GM23338 (cell line): Measurements from ENCODE around the gene ARHGAP28. TPM values are rescaled to one million over a fixed set of nuclear protein-coding genes. Genes with fewer than 3 reads are reported as not detected.

ENCODE experiments used
- ATAC-seq: fragments of 200-7000 bp; cut with Tn5 transposase; 3 replicates; pipeline ENCODE4 v1.9.1; 2020
- DNase-seq: peaks from one replicate; pipeline ENCODE4 v3.0.0-alpha.2; 2015; ENCODE audit warnings: low spot score
- H2AFZ ChIP-seq: fragments of 200-600 bp; sonication (generic); 2 replicates; pipeline ENCODE4 v1.8.0; 2016; ENCODE audit warnings: antibody characterized with exemption, mild to moderate bottlenecking, moderate library complexity
- H3F3A ChIP-seq: fragments of 200-600 bp; sonication (generic); replicated peaks from 2 replicates; pipeline ENCODE4 v1.8.0; 2017; ENCODE audit warnings: antibody characterized with exemption, mixed run types, low read depth
- H3K27ac ChIP-seq: fragments of 200-600 bp; sonication (generic); 2 replicates; pipeline ENCODE4 v1.6.1; 2016; ENCODE audit warnings: low read depth
- H3K27me3 ChIP-seq: fragments of 200-600 bp; sonication (generic); 2 replicates; pipeline ENCODE4 v1.8.0; 2016; ENCODE audit warnings: mild to moderate bottlenecking, mixed run types, moderate library complexity; ENCODE audit not compliant: insufficient read depth
- H3K36me3 ChIP-seq: fragments of 200-600 bp; sonication (generic); 2 replicates; pipeline ENCODE4 v1.8.0; 2016; ENCODE audit warnings: mild to moderate bottlenecking; ENCODE audit not compliant: insufficient read depth
- H3K4me1 ChIP-seq: fragments of 200-600 bp; sonication (generic); 2 replicates; pipeline ENCODE4 v1.8.0; 2016; ENCODE audit warnings: mild to moderate bottlenecking, moderate library complexity; ENCODE audit not compliant: insufficient read depth
- H3K4me2 ChIP-seq: fragments of 200-600 bp; sonication (generic); 2 replicates; pipeline ENCODE4 v1.7.1; 2017; ENCODE audit warnings: mixed run types
- H3K4me3 ChIP-seq: fragments of 200-600 bp; sonication (generic); 2 replicates; pipeline ENCODE4 v1.6.1; 2016; ENCODE audit warnings: mixed run types
- H3K79me2 ChIP-seq: fragments of 200-600 bp; sonication (generic); replicated peaks from 2 replicates; pipeline ENCODE4 v1.8.0; 2017; ENCODE audit warnings: mild to moderate bottlenecking; ENCODE audit not compliant: insufficient read depth
- H3K9me2 ChIP-seq: fragments of 200-600 bp; sonication (generic); 2 replicates; pipeline ENCODE4 v1.8.0; 2017; ENCODE audit not compliant: insufficient read depth
- H4K20me1 ChIP-seq: fragments of 200-600 bp; sonication (generic); replicated peaks from 2 replicates; pipeline ENCODE4 v1.8.0; 2017; ENCODE audit warnings: mild to moderate bottlenecking; ENCODE audit not compliant: insufficient read depth
- H3K27ac Mint-ChIP-seq: 2 replicates; pipeline ENCODE4 v1.8.0; 2020; ENCODE audit warnings: inconsistent platforms, mild to moderate bottlenecking, moderate library complexity, mixed read lengths
- H3K27me3 Mint-ChIP-seq: 3 replicates; pipeline ENCODE4 v1.8.0; 2022; ENCODE audit warnings: low read depth, mild to moderate bottlenecking, moderate library complexity, mixed read lengths, inconsistent platforms; ENCODE audit not compliant: insufficient read depth, poor library complexity
- H3K36me3 Mint-ChIP-seq: 3 replicates; pipeline ENCODE4 v1.8.0; 2021; ENCODE audit warnings: low read depth, mild to moderate bottlenecking, inconsistent platforms, moderate library complexity, mixed read lengths
- H3K4me1 Mint-ChIP-seq: 3 replicates; pipeline ENCODE4 v1.8.0; 2020; ENCODE audit warnings: mild to moderate bottlenecking, inconsistent platforms, mixed read lengths
- H3K4me3 Mint-ChIP-seq: 3 replicates; pipeline ENCODE4 v1.8.0; 2021; ENCODE audit warnings: moderate library complexity, mild to moderate bottlenecking, inconsistent platforms, mixed read lengths
- H3K9me3 Mint-ChIP-seq: 3 replicates; pipeline ENCODE4 v1.8.0; 2020; ENCODE audit warnings: moderate library complexity, mild to moderate bottlenecking, inconsistent platforms, mixed read lengths
- EZH2 ChIP-seq: fragments of 200-600 bp; sonication (generic); IDR thresholded peaks from one replicate; pipeline ENCODE4 v1.8.0; 2017; ENCODE audit warnings: antibody characterized with exemption, mild to moderate bottlenecking, low read depth; ENCODE audit not compliant: unreplicated experiment
- EZH2phosphoT487 ChIP-seq: fragments of 200-600 bp; sonication (generic); IDR thresholded peaks from one replicate; pipeline ENCODE4 v1.8.1; 2018; ENCODE audit warnings: antibody characterized with exemption; ENCODE audit not compliant: unreplicated experiment
- JUNB ChIP-seq: IDR thresholded peaks from one replicate; pipeline ENCODE4 v1.6.1; 2016; ENCODE audit warnings: antibody characterized with exemption; ENCODE audit not compliant: unreplicated experiment
- POLR2AphosphoS5 ChIP-seq: IDR thresholded peaks from 2 replicates; pipeline ENCODE4 v1.6.1; 2016; ENCODE audit warnings: antibody characterized with exemption, low read depth
- STAT1 ChIP-seq: IDR thresholded peaks from one replicate; pipeline ENCODE4 v1.6.1; 2016; ENCODE audit warnings: antibody characterized with exemption; ENCODE audit not compliant: unreplicated experiment
- ZNF114 ChIP-seq: fragments of 250-450 bp; sonication (Bioruptor Pico); IDR thresholded peaks from 2 replicates; pipeline ENCODE4 v1.5.0; 2020; ENCODE audit warnings: mild to moderate bottlenecking, moderate library complexity
- ZNF331 ChIP-seq: fragments of 250-450 bp; sonication (Bioruptor Pico); IDR thresholded peaks from 2 replicates; pipeline ENCODE4 v1.5.0; 2020; ENCODE audit warnings: low read depth, mild to moderate bottlenecking, moderate library complexity
- polyA plus RNA-seq: library from polyadenylated mRNA; unstranded; fragments of >200 nt; fragmentation: Nextera tagmentation; extraction: Ambion mirVana; gene quantifications from 2 replicates; pipeline ENCODE4 v1.2.1, GENCODE V29; 2016
- total RNA-seq: library from RNA; depleted of rRNA; stranded (reverse); fragments of >200 nt; shearing (Covaris generic); gene quantifications from 2 replicates; pipeline ENCODE4 v1.2.3, GENCODE V29; 2014
- TF ChIP-seq, protein P1 (sequence below), 2 experiments: fragments of 200-600 bp in 1 of 2; sonication (generic) in 1 of 2; conservative IDR thresholded peaks; 2 replicates each; pipeline versions ENCODE4 v1.5.1 to v1.6.1; 2016 to 2017; ENCODE audit warnings: antibody characterized with exemption in 2 of 2, low read depth in 2 of 2, mild to moderate bottlenecking in 2 of 2, moderate library complexity in 1 of 2
- TF ChIP-seq, protein P2 (sequence below): fragments of 250-450 bp; sonication (Bioruptor Pico); IDR thresholded peaks from 2 replicates; pipeline ENCODE4 v1.5.0; 2020; ENCODE audit warnings: mild to moderate bottlenecking, moderate library complexity

ARHGAP28 gene
- total and polyA plus RNA-seq, 2 experiments from 2014 or later, result 2.8 to 9.6 TPM

DNA sequence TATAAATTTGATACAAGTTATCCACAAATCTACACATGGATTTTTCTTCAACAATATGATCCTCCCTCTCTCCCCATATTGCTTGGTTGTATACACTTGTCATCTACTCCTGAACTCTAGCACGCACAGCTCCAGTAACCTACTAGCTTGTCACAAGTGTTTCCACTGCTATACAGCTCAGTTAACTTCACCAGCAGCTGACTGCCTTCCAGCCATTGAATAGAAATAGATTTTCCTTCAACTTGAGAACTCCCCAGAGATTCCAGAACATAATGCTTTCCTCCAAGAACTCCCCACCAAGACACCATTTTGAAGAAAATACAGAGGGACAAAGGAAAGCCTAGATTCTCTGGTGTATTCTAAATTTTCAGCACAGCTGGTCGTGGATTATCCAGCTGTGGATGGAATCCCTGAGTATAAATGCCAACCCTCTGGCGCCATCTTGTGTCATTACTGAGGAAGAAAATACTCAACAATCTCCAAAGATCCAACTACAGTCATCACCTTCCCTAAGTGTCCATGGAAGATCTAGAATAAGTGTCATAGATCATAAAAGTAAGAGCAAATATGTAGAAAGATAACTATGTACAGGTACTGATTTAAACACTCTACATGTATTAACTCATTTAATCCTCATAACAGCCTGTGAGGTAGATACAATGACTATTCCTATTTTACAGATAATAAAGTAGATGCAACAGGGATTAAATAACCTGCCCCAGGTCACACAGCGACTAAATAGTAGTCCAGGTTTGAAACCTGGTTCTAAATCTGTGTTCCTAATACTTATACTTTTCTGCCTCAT, 156.7 kb downstream of the ARHGAP28 start:
- H3K4me1 ChIP-seq, result peaks cover 1% of the 10 kb centered on the region
- H3K9me2 ChIP-seq, result no peaks in the 10 kb centered on the region; the same call in 1 of the 2 replicates
- H3K27ac Mint-ChIP-seq, result peak overlapping the region; percentile 51; the same call in 1 of the 2 replicates
- no peaks in the 10 kb centered on the region for H3K79me2 ChIP-seq
- H3K27ac ChIP-seq, result no peak overlapping the region
- H3K36me3 Mint-ChIP-seq, result peaks cover 12% of the 10 kb centered on the region; the same call in 2 of the 3 replicates
- H3K4me2 ChIP-seq, result no peak overlapping the region
- DNase-seq (peak; percentile 77), ATAC-seq (peak; percentile 79)
- TF ChIP-seq, protein P1, sequence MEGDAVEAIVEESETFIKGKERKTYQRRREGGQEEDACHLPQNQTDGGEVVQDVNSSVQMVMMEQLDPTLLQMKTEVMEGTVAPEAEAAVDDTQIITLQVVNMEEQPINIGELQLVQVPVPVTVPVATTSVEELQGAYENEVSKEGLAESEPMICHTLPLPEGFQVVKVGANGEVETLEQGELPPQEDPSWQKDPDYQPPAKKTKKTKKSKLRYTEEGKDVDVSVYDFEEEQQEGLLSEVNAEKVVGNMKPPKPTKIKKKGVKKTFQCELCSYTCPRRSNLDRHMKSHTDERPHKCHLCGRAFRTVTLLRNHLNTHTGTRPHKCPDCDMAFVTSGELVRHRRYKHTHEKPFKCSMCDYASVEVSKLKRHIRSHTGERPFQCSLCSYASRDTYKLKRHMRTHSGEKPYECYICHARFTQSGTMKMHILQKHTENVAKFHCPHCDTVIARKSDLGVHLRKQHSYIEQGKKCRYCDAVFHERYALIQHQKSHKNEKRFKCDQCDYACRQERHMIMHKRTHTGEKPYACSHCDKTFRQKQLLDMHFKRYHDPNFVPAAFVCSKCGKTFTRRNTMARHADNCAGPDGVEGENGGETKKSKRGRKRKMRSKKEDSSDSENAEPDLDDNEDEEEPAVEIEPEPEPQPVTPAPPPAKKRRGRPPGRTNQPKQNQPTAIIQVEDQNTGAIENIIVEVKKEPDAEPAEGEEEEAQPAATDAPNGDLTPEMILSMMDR (conservative IDR thresholded peaks at IDR 0.05; ENCODE audit: low read depth in 2 of 2), result peak; percentile 84 to 89
- no peak for TF ChIP-seq JUNB
- no peaks in the 10 kb centered on the region for H3K27me3 ChIP-seq
- H3K27me3 Mint-ChIP-seq, result no peaks in the 10 kb centered on the region
- peaks cover 16% of the 10 kb centered on the region; the same call in 2 of the 3 replicates for H3K4me1 Mint-ChIP-seq
- no peaks in the 10 kb centered on the region for H3F3A ChIP-seq
- no peak overlapping the region for H2AFZ ChIP-seq
- H3K4me3 Mint-ChIP-seq, result no peak overlapping the region
- H4K20me1 ChIP-seq, result no peaks in the 10 kb centered on the region
- no peaks in the 10 kb centered on the region for H3K36me3 ChIP-seq
- H3K9me3 Mint-ChIP-seq, result no peaks in the 10 kb centered on the region
- H3K4me3 ChIP-seq, result no peak overlapping the region

GRCh38 chr18:6886797-6887330, 157.3 kb downstream of the ARHGAP28 start:
- Histone ChIP-seq H4K20me1 (no peaks in the 10 kb centered on the region), H3K4me2 (no peak overlapping the region), H3F3A (no peaks in the 10 kb centered on the region), H3K4me3 (no peak overlapping the region), H3K27me3 (no peaks in the 10 kb centered on the region), H2AFZ (no peak overlapping the region), H3K36me3 (no peaks in the 10 kb centered on the region), H3K27ac (no peak overlapping the region), H3K9me2 (no peaks in the 10 kb centered on the region; the same call in 1 of the 2 replicates), H3K4me1 (no peaks in the 10 kb centered on the region), H3K79me2 (no peaks in the 10 kb centered on the region)
- H3K9me3 Mint-ChIP-seq, result no peaks in the 10 kb centered on the region
- no peak overlapping the region for H3K27ac Mint-ChIP-seq
- H3K4me1 Mint-ChIP-seq, result peaks cover 12% of the 10 kb centered on the region; the same call in 2 of the 3 replicates
- DNase-seq (no peak), ATAC-seq (no peak)
- H3K27me3 Mint-ChIP-seq, result no peaks in the 10 kb centered on the region
- H3K4me3 Mint-ChIP-seq, result no peak overlapping the region
- peaks cover 12% of the 10 kb centered on the region; the same call in 2 of the 3 replicates for H3K36me3 Mint-ChIP-seq
- no peak for TF ChIP-seq EZH2phosphoT487
- no peak for TF ChIP-seq POLR2AphosphoS5
- TF ChIP-seq ZNF114 (CRISPR knock-in tag), result no peak
- TF ChIP-seq, protein P1 (conservative IDR thresholded peaks at IDR 0.05; ENCODE audit: low read depth in 2 of 2), result no peak
- no peak for TF ChIP-seq STAT1
- no peak for TF ChIP-seq EZH2
- no peak for TF ChIP-seq ZNF331
- TF ChIP-seq, protein P2, sequence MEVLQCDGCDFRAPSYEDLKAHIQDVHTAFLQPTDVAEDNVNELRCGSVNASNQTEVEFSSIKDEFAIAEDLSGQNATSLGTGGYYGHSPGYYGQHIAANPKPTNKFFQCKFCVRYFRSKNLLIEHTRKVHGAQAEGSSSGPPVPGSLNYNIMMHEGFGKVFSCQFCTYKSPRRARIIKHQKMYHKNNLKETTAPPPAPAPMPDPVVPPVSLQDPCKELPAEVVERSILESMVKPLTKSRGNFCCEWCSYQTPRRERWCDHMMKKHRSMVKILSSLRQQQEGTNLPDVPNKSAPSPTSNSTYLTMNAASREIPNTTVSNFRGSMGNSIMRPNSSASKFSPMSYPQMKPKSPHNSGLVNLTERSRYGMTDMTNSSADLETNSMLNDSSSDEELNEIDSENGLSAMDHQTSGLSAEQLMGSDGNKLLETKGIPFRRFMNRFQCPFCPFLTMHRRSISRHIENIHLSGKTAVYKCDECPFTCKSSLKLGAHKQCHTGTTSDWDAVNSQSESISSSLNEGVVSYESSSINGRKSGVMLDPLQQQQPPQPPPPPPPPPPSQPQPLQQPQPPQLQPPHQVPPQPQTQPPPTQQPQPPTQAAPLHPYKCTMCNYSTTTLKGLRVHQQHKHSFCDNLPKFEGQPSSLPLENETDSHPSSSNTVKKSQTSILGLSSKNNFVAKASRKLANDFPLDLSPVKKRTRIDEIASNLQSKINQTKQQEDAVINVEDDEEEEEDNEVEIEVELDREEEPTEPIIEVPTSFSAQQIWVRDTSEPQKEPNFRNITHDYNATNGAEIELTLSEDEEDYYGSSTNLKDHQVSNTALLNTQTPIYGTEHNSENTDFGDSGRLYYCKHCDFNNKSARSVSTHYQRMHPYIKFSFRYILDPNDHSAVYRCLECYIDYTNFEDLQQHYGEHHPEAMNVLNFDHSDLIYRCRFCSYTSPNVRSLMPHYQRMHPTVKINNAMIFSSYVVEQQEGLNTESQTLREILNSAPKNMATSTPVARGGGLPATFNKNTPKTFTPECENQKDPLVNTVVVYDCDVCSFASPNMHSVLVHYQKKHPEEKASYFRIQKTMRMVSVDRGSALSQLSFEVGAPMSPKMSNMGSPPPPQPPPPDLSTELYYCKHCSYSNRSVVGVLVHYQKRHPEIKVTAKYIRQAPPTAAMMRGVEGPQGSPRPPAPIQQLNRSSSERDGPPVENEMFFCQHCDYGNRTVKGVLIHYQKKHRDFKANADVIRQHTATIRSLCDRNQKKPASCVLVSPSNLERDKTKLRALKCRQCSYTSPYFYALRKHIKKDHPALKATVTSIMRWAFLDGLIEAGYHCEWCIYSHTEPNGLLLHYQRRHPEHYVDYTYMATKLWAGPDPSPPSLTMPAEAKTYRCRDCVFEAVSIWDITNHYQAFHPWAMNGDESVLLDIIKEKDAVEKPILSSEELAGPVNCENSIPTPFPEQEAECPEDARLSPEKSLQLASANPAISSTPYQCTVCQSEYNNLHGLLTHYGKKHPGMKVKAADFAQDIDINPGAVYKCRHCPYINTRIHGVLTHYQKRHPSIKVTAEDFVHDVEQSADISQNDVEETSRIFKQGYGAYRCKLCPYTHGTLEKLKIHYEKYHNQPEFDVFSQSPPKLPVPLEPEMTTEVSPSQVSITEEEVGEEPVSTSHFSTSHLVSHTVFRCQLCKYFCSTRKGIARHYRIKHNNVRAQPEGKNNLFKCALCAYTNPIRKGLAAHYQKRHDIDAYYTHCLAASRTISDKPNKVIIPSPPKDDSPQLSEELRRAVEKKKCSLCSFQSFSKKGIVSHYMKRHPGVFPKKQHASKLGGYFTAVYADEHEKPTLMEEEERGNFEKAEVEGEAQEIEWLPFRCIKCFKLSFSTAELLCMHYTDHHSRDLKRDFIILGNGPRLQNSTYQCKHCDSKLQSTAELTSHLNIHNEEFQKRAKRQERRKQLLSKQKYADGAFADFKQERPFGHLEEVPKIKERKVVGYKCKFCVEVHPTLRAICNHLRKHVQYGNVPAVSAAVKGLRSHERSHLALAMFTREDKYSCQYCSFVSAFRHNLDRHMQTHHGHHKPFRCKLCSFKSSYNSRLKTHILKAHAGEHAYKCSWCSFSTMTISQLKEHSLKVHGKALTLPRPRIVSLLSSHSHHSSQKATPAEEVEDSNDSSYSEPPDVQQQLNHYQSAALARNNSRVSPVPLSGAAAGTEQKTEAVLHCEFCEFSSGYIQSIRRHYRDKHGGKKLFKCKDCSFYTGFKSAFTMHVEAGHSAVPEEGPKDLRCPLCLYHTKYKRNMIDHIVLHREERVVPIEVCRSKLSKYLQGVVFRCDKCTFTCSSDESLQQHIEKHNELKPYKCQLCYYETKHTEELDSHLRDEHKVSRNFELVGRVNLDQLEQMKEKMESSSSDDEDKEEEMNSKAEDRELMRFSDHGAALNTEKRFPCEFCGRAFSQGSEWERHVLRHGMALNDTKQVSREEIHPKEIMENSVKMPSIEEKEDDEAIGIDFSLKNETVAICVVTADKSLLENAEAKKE (CRISPR knock-in tag), result no peak
- TF ChIP-seq JUNB, result no peak
